ENCODE measurements around the gene EMP2.

Gene EMP2

DNA sequence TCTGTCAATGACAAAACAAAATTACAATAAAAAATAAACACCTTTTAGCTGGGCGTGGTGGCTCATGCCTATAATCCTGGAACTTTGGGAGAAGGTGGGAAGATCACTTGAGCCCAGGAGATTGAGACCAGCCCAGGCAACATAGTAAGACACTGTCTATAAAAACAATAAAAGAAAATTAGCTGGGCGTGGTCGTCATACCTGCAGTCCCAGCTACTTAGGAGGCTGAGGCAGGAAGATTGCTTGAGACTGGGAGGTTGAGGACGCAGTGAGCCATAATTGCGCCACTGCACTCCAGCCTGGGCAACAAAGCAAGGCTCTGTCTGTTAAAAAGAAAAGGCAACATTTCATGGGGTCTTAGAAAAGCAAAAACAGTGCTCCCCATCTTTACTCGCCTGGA, 32.7 kb downstream of the EMP2 start:
- H3F3A ChIP-seq (ENCODE audit: insufficient read depth) = no peaks in the 10 kb centered on the region
- no peak overlapping the region for H2AFZ ChIP-seq (ENCODE audit: low read depth, low read length, severe bottlenecking)
- no peak overlapping the region for H3K27ac ChIP-seq (ENCODE audit: low read depth, low read length)
- no peak overlapping the region for H3K9ac ChIP-seq (ENCODE audit: low read length)
- no peaks in the 10 kb centered on the region for H3K9me3 ChIP-seq (ENCODE audit: insufficient read depth, low read length)
- TF ChIP-seq, protein P1, sequence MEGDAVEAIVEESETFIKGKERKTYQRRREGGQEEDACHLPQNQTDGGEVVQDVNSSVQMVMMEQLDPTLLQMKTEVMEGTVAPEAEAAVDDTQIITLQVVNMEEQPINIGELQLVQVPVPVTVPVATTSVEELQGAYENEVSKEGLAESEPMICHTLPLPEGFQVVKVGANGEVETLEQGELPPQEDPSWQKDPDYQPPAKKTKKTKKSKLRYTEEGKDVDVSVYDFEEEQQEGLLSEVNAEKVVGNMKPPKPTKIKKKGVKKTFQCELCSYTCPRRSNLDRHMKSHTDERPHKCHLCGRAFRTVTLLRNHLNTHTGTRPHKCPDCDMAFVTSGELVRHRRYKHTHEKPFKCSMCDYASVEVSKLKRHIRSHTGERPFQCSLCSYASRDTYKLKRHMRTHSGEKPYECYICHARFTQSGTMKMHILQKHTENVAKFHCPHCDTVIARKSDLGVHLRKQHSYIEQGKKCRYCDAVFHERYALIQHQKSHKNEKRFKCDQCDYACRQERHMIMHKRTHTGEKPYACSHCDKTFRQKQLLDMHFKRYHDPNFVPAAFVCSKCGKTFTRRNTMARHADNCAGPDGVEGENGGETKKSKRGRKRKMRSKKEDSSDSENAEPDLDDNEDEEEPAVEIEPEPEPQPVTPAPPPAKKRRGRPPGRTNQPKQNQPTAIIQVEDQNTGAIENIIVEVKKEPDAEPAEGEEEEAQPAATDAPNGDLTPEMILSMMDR (IDR thresholded peaks at IDR 0.05; ENCODE audit: insufficient read depth, low read length, poor library complexity, severe bottlenecking) = no peak
- TF ChIP-seq EZH2phosphoT487 (conservative IDR thresholded peaks at IDR 0.05; ENCODE audit: low read length) = no peak
- no peaks in the 10 kb centered on the region for H4K20me1 ChIP-seq (ENCODE audit: low read depth, low read length)
- H3K4me2 ChIP-seq (ENCODE audit: low read depth, low read length, poor library complexity, severe bottlenecking) = no peak overlapping the region
- H3K79me2 ChIP-seq (ENCODE audit: insufficient read depth, low read length) = no peaks in the 10 kb centered on the region
- H3K4me3 ChIP-seq (ENCODE audit: insufficient read depth, low read length, poor library complexity, severe bottlenecking) = no peak overlapping the region
- no peaks in the 10 kb centered on the region for H3K9me2 ChIP-seq (replicated peaks; ENCODE audit: insufficient read depth, low read length)
- no peaks in the 10 kb centered on the region for H3K36me3 ChIP-seq (ENCODE audit: low read length)
- H3K27me3 ChIP-seq (ENCODE audit: low read length) = no peaks in the 10 kb centered on the region

DNA sequence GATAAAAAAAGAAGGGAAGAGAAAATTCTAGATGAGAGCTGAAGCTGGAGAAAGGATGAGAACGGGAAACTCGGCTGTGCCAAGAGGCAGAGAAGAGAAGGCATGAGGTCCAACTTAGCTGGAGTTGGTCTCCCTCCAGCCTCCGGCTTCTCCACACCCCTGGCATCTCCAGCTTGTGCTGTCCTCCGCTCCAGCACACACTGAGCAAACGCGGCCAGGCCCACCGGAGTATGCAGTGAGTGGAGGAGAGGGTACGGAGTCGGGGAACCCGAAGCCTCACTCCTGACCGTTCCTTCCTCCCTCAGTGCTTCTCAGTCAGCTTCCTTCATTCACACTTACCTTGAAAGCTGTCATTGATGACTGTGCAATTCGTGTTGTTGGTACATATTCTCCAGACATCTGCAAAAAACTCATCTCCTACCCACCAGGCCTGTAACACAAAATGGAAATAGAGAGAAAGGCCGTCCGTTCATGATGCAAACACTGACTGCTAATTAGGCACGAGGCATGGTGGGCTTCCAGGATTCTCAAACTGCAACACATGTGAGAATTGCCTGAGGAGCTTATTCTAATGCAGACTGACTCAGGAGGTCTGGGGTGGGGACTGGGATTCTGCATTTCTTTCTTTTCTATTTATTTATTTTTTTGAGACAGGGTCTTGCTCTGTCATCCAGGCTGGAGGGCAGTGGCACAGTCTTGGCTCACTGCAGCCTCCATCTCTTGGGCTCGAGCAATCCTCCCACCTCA, 37.0 kb downstream of the EMP2 start:
- Histone ChIP-seq H3K9me3 (ENCODE audit: insufficient read depth, low read length) (no peaks in the 10 kb centered on the region), H3K36me3 (ENCODE audit: low read length) (no peaks in the 10 kb centered on the region), H3K9ac (ENCODE audit: low read length) (no peak overlapping the region), H3F3A (ENCODE audit: insufficient read depth) (no peaks in the 10 kb centered on the region), H3K9me2 (replicated peaks; ENCODE audit: insufficient read depth, low read length) (no peaks in the 10 kb centered on the region), H3K4me2 (ENCODE audit: low read depth, low read length, poor library complexity, severe bottlenecking) (no peak overlapping the region), H3K79me2 (ENCODE audit: insufficient read depth, low read length) (no peaks in the 10 kb centered on the region), H3K27me3 (ENCODE audit: low read length) (no peaks in the 10 kb centered on the region), H4K20me1 (ENCODE audit: low read depth, low read length) (no peaks in the 10 kb centered on the region), H3K4me3 (ENCODE audit: insufficient read depth, low read length, poor library complexity, severe bottlenecking) (no peak overlapping the region), H2AFZ (ENCODE audit: low read depth, low read length, severe bottlenecking) (no peak overlapping the region), H3K27ac (ENCODE audit: low read depth, low read length) (no peak overlapping the region)
- TF ChIP-seq, protein P1 (IDR thresholded peaks at IDR 0.05; ENCODE audit: insufficient read depth, low read length, poor library complexity, severe bottlenecking) = no peak
- TF ChIP-seq EZH2phosphoT487 (conservative IDR thresholded peaks at IDR 0.05; ENCODE audit: low read length) = no peak

DNA sequence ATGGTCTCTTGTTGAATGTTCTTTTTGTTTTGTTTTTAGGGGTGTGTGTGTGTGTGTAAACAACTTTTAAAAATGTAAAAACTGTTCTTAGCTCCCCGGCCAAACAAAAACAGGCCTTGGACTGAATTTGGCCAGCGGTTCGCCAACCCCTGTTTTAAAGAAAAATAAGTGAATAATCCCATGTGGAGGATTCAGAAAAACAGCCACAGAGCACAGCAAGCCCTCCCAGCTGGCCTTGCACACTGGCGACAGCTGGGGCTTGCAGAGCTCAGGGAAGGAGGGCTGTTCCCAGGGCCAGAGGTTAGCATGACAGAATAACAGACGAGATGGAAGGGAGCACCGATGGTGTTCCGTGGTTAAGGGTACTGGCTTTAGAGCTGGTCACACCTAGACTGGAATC, 39.0 kb downstream of the EMP2 start:
- no peak overlapping the region for H3K4me3 ChIP-seq (ENCODE audit: insufficient read depth, low read length, poor library complexity, severe bottlenecking)
- TF ChIP-seq, protein P1 (IDR thresholded peaks at IDR 0.05; ENCODE audit: insufficient read depth, low read length, poor library complexity, severe bottlenecking) = no peak
- no peak for TF ChIP-seq EZH2phosphoT487 (conservative IDR thresholded peaks at IDR 0.05; ENCODE audit: low read length)
- no peaks in the 10 kb centered on the region for H3K9me2 ChIP-seq (replicated peaks; ENCODE audit: insufficient read depth, low read length)
- H3K27ac ChIP-seq (ENCODE audit: low read depth, low read length) = no peak overlapping the region
- H2AFZ ChIP-seq (ENCODE audit: low read depth, low read length, severe bottlenecking) = no peak overlapping the region
- no peaks in the 10 kb centered on the region for H3K36me3 ChIP-seq (ENCODE audit: low read length)
- no peak overlapping the region for H3K9ac ChIP-seq (ENCODE audit: low read length)
- H3K27me3 ChIP-seq (ENCODE audit: low read length) = no peaks in the 10 kb centered on the region
- no peaks in the 10 kb centered on the region for H3K9me3 ChIP-seq (ENCODE audit: insufficient read depth, low read length)
- H4K20me1 ChIP-seq (ENCODE audit: low read depth, low read length) = no peaks in the 10 kb centered on the region
- H3K4me2 ChIP-seq (ENCODE audit: low read depth, low read length, poor library complexity, severe bottlenecking) = no peak overlapping the region
- H3K79me2 ChIP-seq (ENCODE audit: insufficient read depth, low read length) = no peaks in the 10 kb centered on the region
- H3F3A ChIP-seq (ENCODE audit: insufficient read depth) = no peaks in the 10 kb centered on the region

All from SU-DHL-6 (cell line).